A673 (cell line): Measurements from ENCODE around the gene DPM1.

Experiments
- CTCF ChIP-seq: fragments of 300-800, 200-600 bp; sonication (generic); conservative IDR thresholded peaks from 2 replicates; pipeline ENCODE4 v1.5.1; 2017; ENCODE audit warnings: low read depth, mild to moderate bottlenecking, antibody characterized with exemption, low read length, moderate library complexity, mixed read lengths
- EZH2 ChIP-seq: fragments of 200-600 bp; sonication (generic); IDR thresholded peaks from 2 replicates; pipeline ENCODE4 v1.6.1; 2017; ENCODE audit warnings: borderline replicate concordance, low read depth, mild to moderate bottlenecking, mixed read lengths, antibody characterized with exemption, low read length; ENCODE audit not compliant: poor library complexity, severe bottlenecking

- TF ChIP-seq CTCF = no peak
- no peak for TF ChIP-seq EZH2
These were observed 34.0 kb upstream of the DPM1 start for GRCh38 chr20:50992336-50992732.
